RKO (cell line): ENCODE results near the gene LRRC8E.

ENCODE experiments used
- DNase-seq: peaks from one replicate; pipeline ENCODE4 v3.0.0-alpha.2; 2016; ENCODE audit warnings: low spot score

Gene LRRC8E

GRCh38 chr19:7932276-7932929 is 44.1 kb downstream of the LRRC8E start:
- DNase-seq, result no peak

GRCh38 chr19:7932930-7933300 is 44.6 kb downstream of the LRRC8E start:
- DNase-seq, result no peak

- DNase-seq, result no peak
Measured at GRCh38 chr19:7933411-7933810, 45.1 kb downstream of the LRRC8E start.

- no peak for DNase-seq
Measured at GRCh38 chr19:7933828-7934725, 45.8 kb downstream of the LRRC8E start.

- no peak for DNase-seq
Measured at GRCh38 chr19:7934766-7935165, 46.5 kb downstream of the LRRC8E start.

GRCh38 chr19:7940841-7941240 is 52.5 kb downstream of the LRRC8E start:
- DNase-seq, result no peak

GRCh38 chr19:7941895-7942596 is 53.7 kb downstream of the LRRC8E start:
- no peak for DNase-seq

GRCh38 chr19:7942981-7943443 is 54.7 kb downstream of the LRRC8E start:
- DNase-seq, result no peak

GRCh38 chr19:7943444-7944176 is 55.3 kb downstream of the LRRC8E start, which contains the start of gene TIMM44:
Gene TIMM44, minus strand, starts transcription at chr19:7943666. Its CDS starts 15 bp downstream, at chr19:7943651.
- peak; percentile 99 for DNase-seq

- DNase-seq, result peak; percentile 89
Measured at GRCh38 chr19:7944177-7944761, 56.0 kb downstream of the LRRC8E start.

GRCh38 chr19:7947939-7948338 is 59.6 kb downstream of the LRRC8E start:
- peak; percentile 37 for DNase-seq
